ENCODE results near the gene QPCT.
"Not testable (repeated sequence)": the region's sequence is repeated elsewhere in the genome, so short reads cannot be mapped to it uniquely, and the experiment has no call there.

QPCT gene

DNA sequence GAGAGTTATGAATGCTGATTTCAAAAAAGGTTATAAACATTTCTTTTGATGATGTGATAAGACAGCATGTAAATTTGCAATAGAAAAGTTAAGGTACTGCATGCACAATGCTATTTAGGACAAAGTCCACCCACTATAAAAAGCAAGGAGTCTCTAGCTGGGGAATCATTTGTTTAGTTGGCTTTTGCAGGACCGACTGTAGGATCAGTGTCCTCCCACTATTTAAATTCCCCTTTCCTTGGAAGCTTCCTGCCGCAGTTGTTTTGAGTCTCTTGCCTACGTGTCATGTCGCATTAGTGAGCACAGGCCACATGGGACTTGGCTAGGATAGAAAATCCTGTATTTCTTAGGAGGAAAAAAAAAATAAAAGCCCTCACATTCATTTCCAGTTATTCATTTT is 13.1 kb downstream of the QPCT start:
- no peak for DNase-seq (ENCODE audit: low read depth, low spot score)

DNA sequence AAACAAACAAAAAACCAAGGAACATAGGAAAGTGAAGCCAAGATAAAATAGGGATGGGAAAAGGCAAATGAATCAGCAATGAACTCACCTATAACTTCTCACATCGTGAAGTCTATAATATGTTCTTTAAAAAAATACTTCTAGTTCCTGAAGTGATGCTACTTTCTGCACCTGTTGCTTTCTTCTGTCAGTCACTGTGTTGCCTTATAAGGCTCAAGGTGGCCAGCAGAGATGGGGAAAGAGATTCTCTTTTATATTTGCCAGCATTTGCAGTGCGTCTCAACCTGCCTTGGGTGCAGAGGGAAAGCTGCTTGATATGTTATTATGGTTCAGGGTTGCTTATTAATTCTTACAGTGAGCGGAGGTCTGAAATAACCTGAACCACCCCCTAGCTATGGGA is 14.0 kb downstream of the QPCT start:
- DNase-seq (ENCODE audit: low read depth, low spot score) = no peak

- no peak for DNase-seq (ENCODE audit: low read depth, low spot score)
Measured at GRCh38 chr2:37361216-37361815, 16.9 kb downstream of the QPCT start.

DNA sequence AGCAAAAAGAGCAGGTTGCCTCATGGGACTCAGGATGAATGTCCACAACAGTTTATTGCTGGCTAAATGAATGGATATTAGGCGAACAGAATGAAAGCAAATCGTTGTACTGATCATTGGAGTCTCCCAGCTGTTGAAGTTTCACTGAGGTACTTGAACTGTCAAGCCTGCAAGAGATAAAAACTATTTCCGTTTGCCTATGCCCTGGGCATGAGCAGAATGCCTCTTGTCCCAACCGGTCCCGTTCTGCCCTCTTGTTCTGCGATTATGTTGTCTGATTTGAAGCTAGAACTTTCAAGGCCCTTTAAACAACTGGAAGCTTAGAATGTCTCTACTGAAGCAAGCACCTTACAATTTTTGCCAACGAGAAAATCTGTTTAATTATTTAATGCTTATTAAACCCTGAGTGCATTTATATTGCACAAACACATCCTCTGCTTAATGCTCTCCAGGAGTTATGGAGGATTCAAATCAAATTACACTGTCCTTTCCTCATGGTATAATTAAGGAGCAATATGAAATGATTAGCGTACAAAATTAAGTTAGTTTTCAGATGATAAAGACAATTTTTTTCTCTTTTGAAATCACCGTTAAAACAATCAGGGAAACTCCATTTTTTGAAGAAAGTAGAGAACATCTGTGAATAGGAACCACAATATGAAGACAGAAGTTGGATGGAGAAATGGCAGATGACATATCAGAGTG is 17.7 kb downstream of the QPCT start:
- DNase-seq (ENCODE audit: low read depth, low spot score) = no peak

DNA sequence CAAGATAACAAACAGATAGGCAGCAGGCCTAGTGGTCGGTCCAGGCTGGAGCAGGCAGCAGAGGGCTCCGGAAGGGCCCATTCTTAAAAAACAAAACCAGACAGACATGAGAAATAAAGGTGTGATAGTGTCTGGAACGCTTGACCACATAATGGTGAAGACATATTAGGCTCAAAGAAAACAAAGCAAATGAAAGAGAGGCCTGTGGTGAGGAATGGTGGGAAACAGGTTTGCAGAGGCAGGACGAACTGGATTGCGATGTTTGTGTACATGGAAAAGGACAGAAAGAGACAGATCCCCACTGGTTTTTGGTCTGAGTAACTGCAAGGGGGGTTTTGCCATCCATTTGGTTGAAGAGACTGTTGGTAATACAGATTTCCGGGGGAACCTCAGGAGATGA is 19.9 kb downstream of the QPCT start:
- DNase-seq (ENCODE audit: low read depth, low spot score) = no peak

GRCh38 chr2:37365669-37366068 is 21.2 kb downstream of the QPCT start:
- DNase-seq (ENCODE audit: low read depth, low spot score) = no peak

GRCh38 chr2:37366773-37367172 is 22.3 kb downstream of the QPCT start:
- no peak for DNase-seq (ENCODE audit: low read depth, low spot score)

DNA sequence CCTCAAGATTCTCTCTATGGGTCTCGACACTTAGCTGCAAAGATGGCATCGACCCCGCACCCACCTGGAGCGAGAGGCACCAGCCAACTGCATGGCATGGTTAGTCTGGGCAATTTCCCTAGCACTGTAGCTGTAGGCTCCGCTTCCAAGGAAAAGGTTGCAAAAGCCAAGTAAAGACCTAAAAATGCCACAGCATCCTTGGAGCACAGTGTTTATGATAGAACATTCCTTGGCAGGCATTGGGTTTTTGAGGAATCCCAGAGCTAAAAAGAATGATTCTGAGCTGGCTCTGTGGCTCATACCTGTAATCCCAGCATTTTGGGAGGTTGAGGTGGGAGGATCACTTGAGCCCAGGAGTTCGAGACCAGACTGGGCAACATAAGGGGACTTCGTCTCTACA is 22.9 kb downstream of the QPCT start:
- no peak for DNase-seq (ENCODE audit: low read depth, low spot score)

- no peak for DNase-seq (ENCODE audit: low read depth, low spot score)
Measured at GRCh38 chr2:37367984-37368383, 23.6 kb downstream of the QPCT start.

GRCh38 chr2:37370666-37371065 is 26.2 kb downstream of the QPCT start:
- no peak for DNase-seq (ENCODE audit: low read depth, low spot score)

DNA sequence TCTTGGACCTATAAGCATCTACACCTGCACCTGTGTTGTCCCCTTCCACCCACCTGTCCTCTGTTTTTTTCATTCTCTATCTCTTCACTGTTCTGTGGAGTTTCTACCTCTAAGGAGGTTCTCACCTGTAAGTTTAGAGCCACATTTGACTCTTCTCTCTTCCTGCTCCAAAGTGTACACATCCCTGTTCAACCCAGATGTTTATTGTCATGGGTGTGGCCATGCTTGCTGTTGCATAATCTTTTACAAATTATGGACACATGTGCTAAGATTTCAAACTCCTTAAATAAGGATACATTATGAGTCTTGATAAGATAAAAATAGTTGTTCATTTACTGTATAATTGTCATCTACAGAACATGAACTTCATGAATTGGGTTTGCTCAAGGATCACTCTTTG is 27.6 kb downstream of the QPCT start:
- DNase-seq (ENCODE audit: low read depth, low spot score) = no peak

DNA sequence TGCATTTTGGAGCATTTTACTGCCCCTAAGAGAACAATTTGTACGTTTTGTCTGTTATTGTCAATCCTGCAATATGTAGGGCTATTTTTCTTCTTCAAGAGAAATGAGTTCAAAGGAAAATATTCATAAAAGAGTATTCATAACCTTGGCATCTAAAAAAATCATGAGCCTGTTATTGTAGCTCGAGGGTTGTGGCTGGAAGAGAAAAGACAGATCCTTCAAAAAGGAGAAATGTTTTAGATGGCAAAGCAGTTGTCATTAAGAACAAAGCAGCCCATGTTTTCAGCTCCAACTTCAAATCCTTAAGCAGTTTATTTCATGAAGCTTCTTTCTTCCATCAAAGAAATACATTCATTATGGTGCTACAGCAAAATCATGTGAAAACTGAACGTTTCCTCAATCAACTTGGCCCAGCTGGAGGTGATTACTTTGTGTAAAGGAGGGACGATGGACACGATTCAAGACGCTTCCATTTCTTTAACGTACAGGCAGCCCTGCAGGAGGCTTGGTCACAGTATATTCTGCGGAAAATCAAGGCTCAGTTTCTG is 31.4 kb downstream of the QPCT start:
- DNase-seq (ENCODE audit: low read depth, low spot score) = no peak

GRCh38 chr2:37376421-37377186 is 32.2 kb downstream of the QPCT start:
- no peak for DNase-seq (ENCODE audit: low read depth, low spot score)

DNA sequence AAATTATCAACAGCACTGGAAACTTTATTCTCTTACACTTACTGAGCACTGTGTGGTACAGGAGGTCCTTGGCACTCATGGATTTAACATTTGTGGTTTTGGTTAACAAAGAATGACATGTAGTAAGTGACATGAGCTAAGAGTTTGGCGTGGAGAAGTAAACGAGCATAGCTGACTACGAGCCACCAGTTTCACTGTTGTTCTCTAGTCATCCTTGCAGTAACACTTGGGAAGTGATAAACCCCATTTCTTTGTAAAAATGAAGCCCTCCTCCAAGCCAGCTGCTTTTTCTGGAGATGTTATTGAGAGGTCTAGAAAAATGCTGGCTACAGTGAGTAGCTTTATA is 32.7 kb downstream of the QPCT start:
- DNase-seq (ENCODE audit: low read depth, low spot score) = no peak

GRCh38 chr2:37378411-37378810 is 34.0 kb downstream of the QPCT start:
- DNase-seq (ENCODE audit: low read depth, low spot score) = no peak

DNA sequence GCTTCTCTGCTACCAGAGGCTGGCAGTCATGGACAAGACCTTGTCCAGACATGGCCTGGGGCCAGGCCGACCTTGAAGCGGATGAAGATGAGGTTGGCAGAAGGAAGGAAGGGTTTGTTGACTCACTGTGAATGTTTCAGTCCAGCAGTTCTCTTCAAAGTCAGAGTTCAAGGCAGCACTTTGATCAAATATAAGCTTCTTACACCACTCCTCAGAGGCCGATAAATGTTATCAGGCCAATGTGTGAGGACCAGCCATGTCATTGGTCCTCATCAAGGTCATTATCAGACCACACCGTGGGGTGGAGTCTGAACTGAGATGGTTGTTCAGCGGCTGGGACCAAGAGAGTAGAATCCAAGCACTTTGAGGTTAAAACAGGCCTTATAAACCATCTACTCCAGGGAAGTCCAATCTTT is 35.5 kb downstream of the QPCT start:
- no peak for DNase-seq (ENCODE audit: low read depth, low spot score)

GRCh38 chr2:37380787-37381186 is 36.4 kb downstream of the QPCT start:
- not testable (repeated sequence) for DNase-seq (ENCODE audit: low read depth, low spot score)

DNA sequence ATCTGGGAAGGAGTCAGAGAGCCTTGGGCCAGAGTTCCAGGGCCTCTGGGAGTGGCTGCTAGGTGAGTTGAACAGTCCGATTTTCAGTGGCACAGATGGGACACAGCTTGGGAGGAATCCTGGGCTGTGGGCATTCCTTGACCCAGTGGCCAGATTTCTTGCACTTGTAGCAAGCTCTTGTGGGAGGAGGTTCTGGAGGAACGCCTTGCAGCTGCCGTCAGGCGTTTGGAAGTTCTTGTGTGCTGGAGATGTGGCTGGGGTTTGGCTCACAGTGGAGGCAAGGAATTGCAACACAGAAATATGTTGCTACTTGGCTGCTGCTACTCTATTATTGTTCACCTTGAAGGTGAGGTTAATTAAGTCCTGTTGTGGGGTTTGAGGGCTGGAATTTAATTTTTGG is 39.8 kb downstream of the QPCT start:
- not testable (repeated sequence) for DNase-seq (ENCODE audit: low read depth, low spot score)

- DNase-seq (ENCODE audit: low read depth, low spot score) = no peak
Measured at GRCh38 chr2:37387148-37387835, 42.9 kb downstream of the QPCT start.

DNA sequence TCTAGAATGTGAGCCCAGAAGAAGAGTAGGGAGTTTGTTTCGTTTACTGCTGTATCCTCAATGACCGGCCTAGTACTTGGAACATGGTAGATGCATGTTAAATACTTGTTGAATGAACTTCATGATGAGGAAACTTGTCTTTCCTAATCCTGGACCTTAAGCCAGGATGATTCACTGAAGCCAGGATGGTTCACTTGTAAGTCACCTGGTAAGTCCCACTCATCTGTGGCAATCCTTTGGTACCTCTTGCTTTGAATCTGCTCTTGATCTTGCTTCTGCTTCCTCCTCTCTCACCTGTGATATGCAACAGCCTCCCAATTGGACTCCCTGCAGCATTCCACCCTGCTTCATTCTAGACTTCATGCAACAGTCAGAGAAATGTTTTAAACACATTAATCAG is 43.6 kb downstream of the QPCT start:
- no peak for DNase-seq (ENCODE audit: low read depth, low spot score)

DNA sequence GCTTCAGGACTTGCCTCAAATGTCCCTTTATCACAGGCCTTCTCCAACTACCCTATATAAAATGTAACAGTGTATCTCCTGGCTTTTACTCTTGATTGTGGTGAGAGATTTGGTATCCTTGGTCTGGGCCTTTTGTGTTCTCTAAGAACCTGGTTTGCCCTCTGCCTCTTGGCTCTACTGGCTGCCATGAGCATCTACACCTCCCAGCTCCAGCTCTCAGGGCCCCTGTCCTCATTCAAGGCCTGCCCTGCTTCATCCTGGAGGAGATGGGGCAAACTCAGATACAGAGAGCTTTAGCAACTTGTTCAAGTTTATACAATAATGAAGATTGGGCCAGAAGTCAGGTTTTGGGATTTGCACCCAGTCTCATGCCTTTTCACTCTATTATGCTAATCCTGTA is 45.0 kb downstream of the QPCT start:
- no peak for DNase-seq (ENCODE audit: low read depth, low spot score)

All from brain pericyte (primary cell).